ENCODE results near the gene FMNL2.

DNA sequence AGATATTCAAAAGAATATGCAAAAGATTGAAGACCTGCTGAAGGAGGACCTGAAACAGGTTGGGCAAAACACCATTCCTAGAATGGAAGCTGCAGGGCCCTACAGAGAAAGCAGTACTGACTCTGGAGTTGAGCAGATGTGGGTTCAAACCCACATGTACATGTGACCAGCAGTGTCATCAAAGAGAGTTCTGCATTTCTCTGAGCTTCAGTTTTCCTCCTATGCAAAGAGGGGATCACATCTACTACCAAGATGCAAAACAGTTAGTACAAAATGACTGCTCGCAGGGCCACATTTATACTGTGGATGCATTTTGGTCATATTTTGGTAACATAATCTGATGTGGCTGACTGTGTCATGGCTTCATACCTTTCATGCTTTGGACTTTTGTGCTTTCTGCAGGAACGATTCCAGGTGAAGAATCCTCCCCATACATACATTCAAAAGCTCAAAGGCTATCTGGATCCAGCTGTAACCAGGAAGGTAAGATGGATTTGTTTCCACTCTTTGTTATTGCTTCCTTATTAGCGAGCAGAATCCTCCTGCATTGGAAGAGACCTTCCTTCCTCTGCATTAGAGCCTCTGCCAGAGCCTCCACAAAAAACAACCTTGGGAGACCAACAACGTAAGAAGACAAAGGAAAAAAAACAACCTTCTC, 207.5 kb downstream of the FMNL2 start:
- TF ChIP-seq, protein P1, sequence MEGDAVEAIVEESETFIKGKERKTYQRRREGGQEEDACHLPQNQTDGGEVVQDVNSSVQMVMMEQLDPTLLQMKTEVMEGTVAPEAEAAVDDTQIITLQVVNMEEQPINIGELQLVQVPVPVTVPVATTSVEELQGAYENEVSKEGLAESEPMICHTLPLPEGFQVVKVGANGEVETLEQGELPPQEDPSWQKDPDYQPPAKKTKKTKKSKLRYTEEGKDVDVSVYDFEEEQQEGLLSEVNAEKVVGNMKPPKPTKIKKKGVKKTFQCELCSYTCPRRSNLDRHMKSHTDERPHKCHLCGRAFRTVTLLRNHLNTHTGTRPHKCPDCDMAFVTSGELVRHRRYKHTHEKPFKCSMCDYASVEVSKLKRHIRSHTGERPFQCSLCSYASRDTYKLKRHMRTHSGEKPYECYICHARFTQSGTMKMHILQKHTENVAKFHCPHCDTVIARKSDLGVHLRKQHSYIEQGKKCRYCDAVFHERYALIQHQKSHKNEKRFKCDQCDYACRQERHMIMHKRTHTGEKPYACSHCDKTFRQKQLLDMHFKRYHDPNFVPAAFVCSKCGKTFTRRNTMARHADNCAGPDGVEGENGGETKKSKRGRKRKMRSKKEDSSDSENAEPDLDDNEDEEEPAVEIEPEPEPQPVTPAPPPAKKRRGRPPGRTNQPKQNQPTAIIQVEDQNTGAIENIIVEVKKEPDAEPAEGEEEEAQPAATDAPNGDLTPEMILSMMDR (conservative IDR thresholded peaks at IDR 0.05; ENCODE audit: low read depth, low read length), result no peak
- TF ChIP-seq MXI1 (IDR thresholded peaks at IDR 0.05; ENCODE audit: borderline replicate concordance, low read depth, low read length) (no peak), POLR2A (IDR thresholded peaks at IDR 0.05; ENCODE audit: low read depth, low read length) (no peak), RAD21 (IDR thresholded peaks at IDR 0.05; ENCODE audit: low read length) (no peak), FOS (IDR thresholded peaks at IDR 0.05; ENCODE audit: low read depth, low read length) (no peak), RCOR1 (IDR thresholded peaks at IDR 0.05; ENCODE audit: insufficient replicate concordance, low read length) (no peak), NFE2L2 (IDR thresholded peaks at IDR 0.05; ENCODE audit: low read depth, low read length) (no peak)
- TF ChIP-seq, protein P2, sequence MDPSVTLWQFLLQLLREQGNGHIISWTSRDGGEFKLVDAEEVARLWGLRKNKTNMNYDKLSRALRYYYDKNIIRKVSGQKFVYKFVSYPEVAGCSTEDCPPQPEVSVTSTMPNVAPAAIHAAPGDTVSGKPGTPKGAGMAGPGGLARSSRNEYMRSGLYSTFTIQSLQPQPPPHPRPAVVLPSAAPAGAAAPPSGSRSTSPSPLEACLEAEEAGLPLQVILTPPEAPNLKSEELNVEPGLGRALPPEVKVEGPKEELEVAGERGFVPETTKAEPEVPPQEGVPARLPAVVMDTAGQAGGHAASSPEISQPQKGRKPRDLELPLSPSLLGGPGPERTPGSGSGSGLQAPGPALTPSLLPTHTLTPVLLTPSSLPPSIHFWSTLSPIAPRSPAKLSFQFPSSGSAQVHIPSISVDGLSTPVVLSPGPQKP (IDR thresholded peaks at IDR 0.05; ENCODE audit: borderline replicate concordance, low read depth, low read length), result no peak
- TF ChIP-seq, protein P3, sequence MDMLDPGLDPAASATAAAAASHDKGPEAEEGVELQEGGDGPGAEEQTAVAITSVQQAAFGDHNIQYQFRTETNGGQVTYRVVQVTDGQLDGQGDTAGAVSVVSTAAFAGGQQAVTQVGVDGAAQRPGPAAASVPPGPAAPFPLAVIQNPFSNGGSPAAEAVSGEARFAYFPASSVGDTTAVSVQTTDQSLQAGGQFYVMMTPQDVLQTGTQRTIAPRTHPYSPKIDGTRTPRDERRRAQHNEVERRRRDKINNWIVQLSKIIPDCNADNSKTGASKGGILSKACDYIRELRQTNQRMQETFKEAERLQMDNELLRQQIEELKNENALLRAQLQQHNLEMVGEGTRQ (IDR thresholded peaks at IDR 0.05; ENCODE audit: low read depth, low read length), result no peak

All from IMR-90 (cell line).